HG02588 (cell line): Measurements from ENCODE around the gene ENAH.
A peak's percentile ranks its signal among the peaks of the same experiment; 100 is the strongest.
"Not testable (repeated sequence)": the region's sequence is repeated elsewhere in the genome, so short reads cannot be mapped to it uniquely, and the experiment has no call there.

Experiments
- ATAC-seq: cut with Tn5 transposase; IDR thresholded peaks from one replicate; pipeline ENCODE4 v1.9.1; 2021; ENCODE audit warnings: mild to moderate bottlenecking, moderate library complexity; ENCODE audit not compliant: unreplicated experiment

Gene ENAH

DNA sequence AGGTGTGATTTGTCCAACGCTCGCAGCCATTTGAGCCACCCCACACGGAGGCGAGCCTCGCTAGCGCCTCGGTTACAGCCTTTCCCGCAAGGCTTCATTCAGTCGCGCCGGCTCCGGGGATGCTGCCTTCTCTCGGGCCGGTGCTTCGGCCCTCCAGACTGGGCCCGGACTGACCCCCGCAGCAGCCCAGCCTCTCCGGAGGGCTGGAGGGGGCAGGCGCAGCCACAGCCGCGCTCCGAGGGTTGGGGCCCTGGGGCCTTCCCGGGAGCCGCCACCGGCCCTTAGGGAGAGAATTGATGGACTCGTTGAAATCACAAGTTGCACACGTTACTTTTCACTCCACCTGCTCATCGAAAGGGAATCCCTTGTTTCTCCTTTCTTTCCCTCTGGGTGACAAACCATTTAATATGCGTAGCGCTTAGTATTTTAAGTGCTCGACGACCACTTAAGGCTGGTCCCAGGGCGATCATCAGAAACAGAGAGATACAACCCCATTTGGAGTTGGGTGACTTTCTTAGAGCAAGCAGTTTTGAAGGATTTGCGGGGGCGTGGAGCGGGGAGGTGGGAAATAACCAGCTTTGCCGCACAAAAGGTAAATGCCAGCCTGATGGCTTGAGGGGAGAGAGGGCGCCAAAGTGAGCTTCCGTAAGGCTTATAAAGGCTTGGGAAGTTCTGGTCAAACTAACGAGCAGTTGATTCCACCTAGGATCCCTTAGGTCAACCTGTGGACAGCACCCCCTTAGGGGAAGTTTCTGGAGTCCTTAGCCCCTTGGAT lies 24.6 kb upstream of the ENAH start:
- no peak for ATAC-seq

DNA sequence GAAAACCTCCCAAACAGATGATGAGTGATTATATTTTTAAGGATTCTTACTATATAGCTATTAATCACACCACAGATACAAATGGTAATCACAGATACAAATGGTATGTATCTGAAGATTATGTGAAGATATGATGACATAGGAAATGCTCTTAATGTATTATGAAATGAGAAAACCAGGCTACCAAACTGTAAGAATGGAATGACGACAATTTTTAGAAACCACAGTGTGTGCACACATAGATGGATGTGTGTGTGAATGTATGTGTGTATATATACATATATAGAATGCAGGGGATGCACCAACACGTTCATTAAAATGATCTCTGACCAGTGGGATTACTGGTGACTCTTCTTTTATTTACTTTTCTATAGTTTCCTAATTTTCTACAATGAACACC lies 21.5 kb upstream of the ENAH start:
- no peak for ATAC-seq

DNA sequence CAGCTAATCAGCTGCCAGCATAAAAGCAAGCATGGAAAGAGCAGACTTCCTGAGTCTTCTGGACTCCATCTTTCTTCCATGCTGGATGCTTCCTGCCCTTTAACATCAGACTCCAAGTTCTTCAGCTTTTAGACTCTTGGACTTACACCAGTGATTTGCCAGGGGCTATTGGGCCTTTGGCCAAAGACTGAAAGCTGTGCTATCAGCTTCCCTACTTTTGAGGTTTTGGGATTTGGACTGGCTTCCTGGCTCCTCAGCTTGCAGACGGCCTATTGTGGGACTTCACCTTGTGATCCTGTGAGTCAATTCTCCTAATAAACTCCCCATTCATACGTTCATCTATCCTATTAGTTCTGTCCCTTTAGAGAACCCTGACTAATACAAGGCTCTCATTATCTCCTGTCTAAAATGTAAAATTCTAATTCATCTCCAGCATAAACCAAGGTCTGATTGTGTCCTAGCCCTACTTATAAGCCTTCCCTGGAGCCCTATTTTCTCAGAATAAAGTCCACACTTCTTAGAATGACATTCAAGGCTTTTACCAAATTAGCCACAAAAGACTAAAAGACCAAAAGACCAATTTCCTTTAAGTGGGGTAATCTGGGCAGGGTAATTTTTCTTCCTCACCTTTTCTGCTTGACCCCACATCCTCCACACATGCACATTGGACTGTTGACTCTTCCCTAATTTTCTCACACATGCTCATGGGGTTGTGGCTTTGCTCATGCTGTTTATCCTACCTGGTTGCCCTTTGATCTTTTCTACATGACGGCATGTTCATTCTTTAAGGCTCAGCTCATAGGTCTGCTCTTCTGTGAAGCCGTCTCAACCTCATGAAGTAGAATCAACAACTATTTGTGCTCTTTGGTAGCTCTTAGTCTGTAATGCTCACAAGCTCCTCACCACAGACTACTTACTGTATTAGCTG lies 18.1 kb upstream of the ENAH start:
- ATAC-seq = no peak

DNA sequence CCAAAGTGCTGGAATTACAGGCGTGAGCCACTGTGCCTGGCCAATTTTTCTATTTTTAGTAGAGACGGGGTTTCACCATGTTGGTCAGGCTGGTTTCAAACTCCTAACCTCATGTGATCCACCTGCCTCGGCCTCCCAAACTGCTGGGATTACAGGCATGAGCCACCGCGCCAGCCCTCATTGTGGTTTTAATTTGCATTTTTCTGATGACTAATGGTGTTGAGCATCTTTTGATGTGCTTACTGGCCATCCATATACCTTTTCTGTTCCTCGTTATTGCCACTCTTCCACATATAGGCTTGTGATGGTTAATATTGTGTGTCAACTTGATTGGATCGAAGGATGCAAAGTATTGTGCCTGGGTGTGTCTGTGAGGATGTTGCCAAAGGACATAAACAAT lies 17.4 kb upstream of the ENAH start:
- ATAC-seq = no peak

DNA sequence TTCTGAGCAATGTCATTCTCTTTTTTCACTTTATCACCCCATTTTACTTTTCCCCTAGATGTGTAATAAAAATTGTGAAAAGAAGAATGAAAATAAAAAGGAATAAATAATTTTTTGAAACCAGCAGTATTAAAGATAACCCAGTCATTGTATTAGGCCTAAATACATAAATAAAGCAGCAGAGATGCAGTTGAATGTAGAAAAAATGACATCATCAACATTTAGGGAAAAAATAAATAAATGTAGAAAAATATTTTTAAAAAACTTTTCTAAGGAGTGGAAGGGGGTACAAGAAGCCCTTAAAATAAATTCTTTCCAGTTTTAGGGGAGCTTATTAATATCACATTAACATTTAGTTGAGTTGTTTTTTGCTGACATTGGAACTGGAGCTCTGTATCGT lies 15.3 kb upstream of the ENAH start:
- ATAC-seq = no peak

DNA sequence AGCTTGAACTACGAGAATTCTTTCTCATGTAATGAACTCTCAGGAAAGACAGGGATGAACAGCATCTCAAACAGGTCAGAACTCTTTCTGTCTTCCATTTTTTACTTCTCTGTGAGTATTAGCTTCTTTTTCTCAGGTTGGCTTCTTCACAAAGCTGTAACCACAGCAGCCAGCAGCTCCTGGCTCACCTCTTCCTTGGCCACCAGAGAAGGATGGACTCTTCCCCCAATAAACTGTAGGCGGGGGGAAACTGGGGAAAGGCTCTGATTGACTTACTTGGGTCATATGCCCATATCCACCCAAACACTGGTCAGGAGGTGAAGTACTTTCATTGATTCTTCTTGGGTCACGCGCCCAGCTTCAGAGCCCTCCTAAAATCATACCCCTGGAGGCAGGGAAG lies 14.4 kb upstream of the ENAH start:
- no peak for ATAC-seq

DNA sequence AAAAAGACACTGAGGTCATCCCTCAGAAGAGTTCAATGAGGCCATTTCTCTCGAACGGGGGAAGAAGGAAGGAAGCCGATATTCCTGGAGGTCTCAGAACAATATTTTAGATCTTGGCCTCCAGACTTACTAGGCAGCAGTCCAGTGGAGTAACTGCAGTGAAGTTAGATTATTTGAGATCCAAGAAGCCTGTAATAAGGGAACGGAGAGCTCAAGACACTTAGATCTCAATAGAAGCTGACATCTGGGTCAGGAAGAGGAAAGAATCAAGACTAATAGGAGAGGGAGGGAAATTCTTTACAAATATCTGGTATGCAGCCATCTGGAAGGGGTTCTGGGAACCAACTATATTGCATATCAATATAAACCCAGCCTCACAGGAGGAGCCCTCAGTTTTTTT lies 13.6 kb upstream of the ENAH start:
- ATAC-seq = no peak

DNA sequence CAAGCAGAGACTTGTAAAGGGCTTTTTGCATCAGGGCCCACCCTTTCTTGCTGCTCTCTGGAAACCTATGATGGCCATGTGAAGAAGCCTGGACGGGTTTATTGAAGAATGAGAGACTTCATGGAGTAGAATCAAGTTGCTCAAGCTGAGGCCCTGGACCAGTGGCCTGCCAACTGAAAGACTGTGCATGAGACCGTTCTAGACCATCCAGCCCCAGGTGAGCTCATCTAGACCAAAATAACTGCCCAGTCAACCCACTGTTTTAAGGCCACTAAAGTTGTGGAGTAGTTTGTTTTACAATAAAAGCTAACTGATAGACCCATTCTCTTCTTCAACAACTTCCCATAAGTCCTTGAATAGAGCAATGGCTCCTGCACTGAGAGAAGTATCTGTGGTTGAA lies 11.8 kb upstream of the ENAH start:
- ATAC-seq = no peak

DNA sequence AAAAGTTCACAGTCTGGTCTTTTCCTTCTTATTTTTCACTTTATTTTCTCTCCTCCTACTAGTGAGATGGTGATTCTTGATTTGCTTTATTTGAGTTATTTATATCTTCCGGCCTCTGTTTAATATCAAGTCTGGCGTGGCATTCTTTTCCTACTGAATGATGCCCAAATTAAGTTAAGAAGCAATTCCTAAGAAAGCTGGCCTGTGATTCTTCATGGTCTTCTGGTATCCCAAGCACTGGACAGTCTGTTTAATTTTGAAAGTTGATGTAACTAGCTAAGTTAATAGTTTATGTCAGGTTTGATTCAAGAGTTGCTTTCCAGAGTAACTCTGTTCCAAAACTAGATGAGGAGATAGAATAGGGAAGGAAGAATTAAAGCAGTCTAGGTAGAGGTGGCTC lies 9.2 kb upstream of the ENAH start:
- no peak for ATAC-seq

DNA sequence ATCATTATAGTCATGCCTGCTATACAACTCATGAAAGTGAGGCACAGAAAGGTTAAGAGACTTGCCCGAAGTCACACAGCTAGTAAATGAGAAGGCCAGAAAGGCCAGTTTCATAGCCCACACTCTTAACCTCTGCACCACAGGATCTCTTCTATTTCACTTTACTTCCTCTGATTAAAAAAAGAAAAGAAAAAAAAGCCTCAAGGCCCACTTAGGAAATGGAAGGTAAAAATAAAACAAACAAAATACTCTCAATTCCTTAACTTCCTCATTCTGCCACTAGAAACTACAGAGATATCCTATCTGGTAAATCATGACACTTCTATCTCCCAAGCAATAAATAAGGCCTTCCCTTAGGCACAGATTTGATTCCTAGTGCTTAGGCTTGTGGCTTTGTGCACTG lies 7.6 kb upstream of the ENAH start:
- no peak for ATAC-seq

DNA sequence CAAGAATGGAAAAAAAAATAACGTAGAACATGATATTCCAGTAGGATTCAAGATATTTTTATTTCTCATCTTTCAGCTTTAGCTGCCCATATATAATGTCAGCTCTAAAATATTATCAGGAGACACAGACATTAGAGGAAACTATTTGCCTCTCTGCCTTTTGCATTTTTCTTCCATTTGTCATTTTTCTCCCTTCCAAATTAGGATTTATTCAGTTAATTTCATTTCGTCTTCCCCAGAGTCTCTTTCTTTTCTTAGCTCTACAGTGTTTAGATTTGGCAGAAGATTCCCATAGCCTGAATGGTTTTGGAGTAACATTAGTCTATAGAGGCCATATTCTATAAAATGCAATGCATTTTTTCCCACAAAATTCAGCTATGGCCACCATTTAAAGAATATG lies 5.1 kb upstream of the ENAH start:
- no peak for ATAC-seq

DNA sequence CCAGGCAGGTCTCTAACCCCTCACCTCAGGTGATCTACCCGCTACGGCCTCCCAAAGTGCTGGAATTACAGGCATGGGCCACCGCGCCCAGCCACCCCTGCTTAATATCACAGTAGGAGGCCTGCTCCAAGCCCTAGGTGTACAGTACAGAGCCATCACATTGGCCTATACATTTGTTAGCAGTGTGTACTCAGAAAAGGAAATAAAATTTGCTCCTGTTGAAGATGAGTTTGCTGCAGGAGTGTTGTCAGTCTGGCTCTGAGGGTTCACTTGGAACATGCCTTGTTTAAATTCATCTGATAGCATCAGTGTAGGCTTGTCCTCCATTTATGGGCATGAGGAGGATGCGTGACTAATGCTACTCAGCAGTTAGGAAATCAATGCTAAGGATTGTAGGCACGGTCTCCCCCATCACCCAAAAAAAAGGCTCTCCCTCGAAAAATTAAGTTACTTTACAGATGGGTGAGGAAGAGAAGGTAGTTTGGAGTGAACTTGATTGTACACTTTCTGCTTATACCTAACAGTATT lies 4.6 kb upstream of the ENAH start:
- no peak for ATAC-seq

DNA sequence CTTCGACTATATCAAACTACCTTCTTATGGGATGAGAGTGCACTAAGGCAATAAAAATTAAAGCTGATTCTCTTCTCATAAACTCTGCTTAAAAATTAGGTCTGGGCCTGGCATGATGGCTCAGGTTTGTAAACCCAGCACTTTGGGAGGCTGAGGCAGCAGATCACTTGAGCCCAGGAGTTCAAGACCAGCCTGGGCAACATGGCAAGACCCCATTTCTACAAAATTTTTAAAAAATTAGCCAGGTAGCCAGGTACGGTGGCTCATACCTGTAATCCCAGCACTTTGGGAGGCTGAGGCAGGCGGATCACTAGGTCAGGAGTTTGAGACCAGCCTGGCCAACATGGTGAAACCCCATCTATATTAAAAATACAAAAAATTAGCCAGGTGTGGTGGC lies 3.3 kb upstream of the ENAH start:
- not testable (repeated sequence) for ATAC-seq

DNA sequence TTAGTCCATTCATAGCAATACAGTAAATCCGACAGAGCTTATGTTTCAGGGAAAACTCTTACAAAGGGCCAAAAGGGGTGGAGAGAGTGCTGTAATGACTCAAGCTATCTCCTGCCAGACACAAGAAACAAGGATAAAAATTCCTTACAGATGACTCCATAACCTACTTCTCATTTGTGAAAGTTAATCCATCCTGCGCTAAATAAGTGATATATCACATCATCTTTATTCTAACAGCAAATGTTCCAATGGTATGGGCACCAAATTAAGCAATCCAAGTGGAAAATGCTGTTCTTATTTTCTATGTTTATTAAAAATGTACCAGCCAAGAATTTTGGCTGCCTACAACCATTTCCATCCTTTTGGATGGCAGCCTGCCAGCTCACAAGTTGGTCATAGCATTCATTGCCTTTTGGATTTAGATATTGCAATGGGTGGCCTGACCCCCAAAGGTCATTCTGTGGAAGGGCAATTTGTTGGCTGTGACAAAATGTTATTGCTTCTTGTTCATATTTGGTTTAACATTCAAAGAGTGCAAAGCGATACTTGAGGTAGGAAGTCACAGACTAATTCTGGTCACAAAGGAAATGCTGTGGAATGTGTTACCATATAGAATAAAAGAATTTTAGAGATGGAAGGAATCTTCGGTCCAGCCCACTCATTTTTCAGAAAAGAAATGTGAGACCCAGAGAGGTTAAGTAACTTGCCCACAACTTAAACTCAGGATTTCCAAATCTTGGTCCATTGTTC lies 2.8 kb upstream of the ENAH start:
- ATAC-seq = no peak

DNA sequence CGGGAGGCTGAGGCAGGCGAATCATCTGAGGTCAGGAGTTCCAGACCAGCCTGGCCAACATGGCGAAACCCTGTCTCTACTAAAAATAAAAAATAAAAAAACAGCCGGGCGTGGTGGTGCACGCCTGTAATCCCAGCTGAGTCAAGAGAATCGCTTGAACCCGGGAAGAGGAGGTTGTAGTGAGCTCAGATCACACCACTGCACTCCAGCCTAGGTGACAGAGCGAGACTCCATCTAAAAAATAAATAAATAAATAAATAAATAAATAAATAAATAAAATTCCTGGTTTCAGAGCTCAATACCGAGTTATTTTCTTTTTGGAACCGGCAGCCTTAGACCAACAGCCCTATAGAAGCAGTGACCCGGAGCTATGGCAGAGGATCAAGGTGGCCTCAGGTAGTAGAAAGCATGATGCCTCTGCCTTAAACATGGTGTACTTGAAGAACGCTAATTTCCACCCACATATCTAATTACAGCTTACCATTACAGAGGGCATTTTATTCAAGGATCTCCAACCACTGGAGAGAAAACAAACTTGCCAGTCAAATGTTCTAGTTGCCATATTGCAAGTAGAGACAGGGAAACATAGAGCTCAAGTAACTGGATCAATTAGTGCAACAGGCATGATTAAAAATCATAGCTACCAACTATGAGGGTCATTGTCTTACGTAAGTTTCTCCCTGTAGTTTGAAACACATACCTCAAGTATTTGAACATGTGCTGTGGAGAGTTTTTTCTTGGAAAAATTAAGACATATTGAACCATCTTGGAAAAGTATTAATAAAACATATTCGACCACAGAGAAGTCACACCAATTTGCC lies 2.0 kb upstream of the ENAH start:
- no peak for ATAC-seq

DNA sequence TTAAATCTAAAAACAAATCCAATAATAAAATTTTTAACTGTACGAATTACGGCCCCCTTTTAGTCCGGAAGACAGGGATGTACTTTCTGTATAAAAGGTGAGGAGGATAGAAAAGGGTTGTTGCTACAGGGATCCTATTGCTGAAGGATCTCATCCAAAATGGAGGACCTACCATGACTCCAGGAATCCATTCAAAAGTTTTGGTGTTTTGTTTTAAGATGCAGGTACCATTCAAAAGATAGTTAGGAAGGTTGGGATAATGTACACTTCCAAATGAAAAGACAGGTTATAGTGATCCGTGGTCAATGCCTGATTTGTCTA lies 1.3 kb upstream of the ENAH start:
- ATAC-seq = no peak

DNA sequence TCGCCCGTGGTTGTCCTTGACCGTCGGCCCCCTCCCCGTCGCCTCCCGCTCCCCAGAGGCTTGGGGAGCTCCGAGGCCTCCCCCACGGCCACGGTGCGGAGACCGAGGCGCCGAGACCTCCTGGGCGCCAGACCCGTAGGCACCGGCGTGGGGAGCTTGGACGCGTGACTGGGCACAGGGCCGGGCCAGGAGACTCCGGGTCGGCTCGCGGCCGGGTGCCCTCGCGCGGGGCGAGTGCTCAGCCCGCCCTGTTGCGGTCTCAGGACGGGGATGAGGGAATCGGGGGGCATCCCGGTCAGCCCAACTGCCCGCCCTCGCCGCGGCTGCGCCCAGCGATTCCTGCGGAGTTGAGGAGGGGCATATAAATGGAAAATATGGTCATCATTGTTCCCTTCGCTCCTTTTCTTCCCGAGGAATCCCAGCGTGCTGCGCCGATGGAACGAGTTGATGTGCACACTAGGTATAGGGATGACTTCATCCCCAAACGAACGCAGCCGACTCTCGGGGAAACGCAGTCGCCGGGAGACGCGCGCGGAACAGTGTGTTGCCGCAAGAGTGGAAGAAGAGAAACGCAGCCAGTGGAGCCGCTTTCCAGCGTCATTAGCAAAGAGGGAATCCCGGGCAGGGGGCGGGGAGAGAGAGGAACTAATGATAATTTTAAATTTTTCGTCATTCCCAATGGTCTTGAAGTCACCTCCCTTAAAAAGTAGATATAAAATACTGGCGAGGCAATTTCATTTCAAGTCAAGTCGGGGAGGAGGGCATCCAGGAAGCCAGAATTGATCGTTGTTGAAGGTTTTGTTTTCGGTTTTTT lies 747 bp upstream of the ENAH start:
- peak; percentile 23 for ATAC-seq

DNA sequence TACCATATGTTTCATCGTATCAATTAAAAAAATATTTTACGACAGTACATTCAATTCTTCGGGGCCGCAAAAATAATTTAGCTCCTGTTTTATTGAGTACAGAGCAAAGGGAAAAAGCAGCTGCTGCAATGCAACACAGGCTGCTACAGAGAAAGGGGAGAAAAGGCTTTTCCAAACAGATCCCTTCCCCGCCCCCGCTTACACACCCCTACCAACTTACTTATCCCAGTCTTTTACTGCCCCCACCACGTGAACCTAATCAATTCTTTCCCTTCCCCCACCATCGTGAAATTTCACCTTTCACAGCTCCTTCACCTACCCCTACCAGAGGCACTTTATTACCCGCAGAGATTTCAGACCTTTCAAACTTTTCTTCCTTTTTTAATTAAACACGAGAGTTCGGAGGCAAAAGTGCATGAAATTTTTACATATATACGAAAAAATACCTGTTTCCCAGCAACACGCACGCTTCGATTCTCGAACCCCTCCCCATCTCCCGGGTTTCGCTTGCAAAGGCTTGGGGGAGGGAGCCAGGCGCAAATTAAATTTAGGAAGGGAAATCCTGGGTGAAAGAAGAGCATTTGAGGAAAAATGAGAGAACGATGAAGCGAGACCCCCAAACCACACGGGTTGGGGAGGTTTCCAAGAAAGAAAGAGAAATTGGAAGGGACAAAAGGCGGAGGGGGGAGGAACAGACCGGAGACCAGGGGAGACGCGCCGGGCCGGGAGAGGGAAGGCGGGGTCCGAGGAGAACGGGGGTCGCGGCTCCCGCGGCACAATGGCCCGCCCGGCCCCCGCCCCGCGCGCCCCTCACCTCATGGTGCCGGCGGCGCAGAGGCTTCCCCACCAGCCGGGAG lies 823 bp downstream of the ENAH start:
- ATAC-seq = no peak

DNA sequence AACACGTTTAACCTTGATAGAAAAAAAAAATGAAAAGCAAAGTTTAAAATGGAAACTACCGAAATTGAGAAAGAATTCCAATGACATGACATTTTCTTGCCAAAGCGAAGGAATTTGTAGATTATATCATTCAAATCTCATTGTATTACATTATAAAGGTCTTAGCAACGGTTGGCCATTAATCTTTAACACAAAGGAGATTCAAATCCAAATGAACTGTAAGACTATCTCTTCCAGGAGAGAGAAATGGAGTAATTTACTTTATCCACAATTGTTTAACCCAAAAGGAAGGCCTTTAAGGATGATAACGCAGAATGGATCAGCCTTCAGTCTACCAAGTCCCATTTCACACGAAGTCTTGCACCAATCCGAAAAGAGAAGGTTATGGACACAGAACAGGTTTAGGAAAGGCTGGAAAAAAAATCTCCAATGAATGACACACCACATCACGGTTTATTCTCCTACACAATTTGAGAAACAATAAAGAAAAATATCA lies 1.5 kb downstream of the ENAH start:
- ATAC-seq = no peak
